ENCODE results near the gene KCNA4. TPM values are rescaled to one million over a fixed set of nuclear protein-coding genes. Genes with fewer than 3 reads are reported as not detected.

Gene KCNA4
- total and polyA plus RNA-seq, 4 donors, result 0.07 to 2.9 (median 0.38) TPM

DNA sequence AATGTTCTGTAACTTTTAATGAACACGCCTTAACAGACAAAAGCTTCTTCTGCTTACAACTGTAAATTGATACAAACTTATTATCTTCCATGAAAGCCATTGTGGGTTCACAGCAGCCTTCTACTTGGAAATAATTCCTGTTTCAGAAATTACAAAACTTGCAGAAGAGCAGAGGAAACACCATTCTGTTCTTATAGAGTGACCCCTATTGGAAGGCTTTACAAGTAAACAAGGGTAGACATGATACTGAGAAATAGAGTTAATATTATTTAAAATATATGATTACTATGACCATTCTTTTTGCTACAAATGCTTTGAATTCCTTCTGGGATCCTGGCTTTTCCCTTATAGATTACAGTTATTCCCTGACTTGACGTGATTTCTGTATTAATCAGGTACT, 32.4 kb upstream of the KCNA4 start:
- peaks cover 0 to 3% (median 0%) of the 10 kb centered on the region in 4 donors for H3K9me3 ChIP-seq (ENCODE audit: control insufficient read depth in 4 of 4, insufficient read depth in 3 of 4, low read length in 3 of 4)
- DNase-seq, result peak in 1 of 3 donors; percentile 32
- no peak for TF ChIP-seq CTCF (IDR thresholded peaks at IDR 0.05; ENCODE audit: control extremely low read depth, extremely low read depth)
- H3K9ac ChIP-seq (ENCODE audit: insufficient read depth in 1 of 2, low read length in 2 of 2), result no peak overlapping the region
- H3K27ac ChIP-seq (ENCODE audit: low read depth in 1 of 2, low read length in 1 of 2), result no peak overlapping the region
- H3K4me3 ChIP-seq, result no peak overlapping the region
- WGBS, 2 donors, result 31 to 35% methylated on average over 2 of the region's 2 CpGs
- no peaks in the 10 kb centered on the region for H3K27me3 ChIP-seq (ENCODE audit: control insufficient read depth in 3 of 3, insufficient read depth in 3 of 3, low read length in 2 of 3)
- no peaks in the 10 kb centered on the region for H3K36me3 ChIP-seq (ENCODE audit: control insufficient read depth in 4 of 4, insufficient read depth in 4 of 4, low read length in 4 of 4)
- H3K4me1 ChIP-seq (ENCODE audit: control insufficient read depth in 5 of 5, insufficient read depth in 5 of 5, low read length in 5 of 5), result peaks cover 0 to 3% (median 0%) of the 10 kb centered on the region in 5 donors
- no peak for ATAC-seq (ENCODE audit: insufficient read depth, low FRiP score)

DNA sequence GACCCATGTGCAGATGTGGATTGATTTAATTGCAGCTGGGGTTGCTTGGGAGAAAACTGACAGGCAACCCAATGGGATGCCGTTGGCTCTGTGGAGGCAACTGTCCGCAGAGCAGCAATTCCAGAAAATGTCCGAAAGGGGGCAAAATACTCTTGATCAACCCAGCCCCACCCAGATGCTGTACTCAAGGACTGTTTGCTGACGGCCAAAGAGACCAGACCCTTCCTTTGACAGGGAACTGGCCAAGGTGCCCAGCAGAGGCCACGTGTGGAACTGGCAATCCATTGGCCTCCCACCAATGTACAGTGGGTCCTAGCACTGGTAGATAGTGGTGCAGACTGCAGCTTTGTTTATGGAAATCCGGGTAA, 29.7 kb upstream of the KCNA4 start:
- Histone ChIP-seq H3K9ac (ENCODE audit: insufficient read depth in 1 of 2, low read length in 2 of 2) (no peak overlapping the region), H3K4me1 (ENCODE audit: control insufficient read depth in 5 of 5, insufficient read depth in 5 of 5, low read length in 5 of 5) (peaks cover 0 to 3% (median 0%) of the 10 kb centered on the region in 5 donors), H3K4me3 (no peak overlapping the region), H3K9me3 (ENCODE audit: control insufficient read depth in 4 of 4, insufficient read depth in 3 of 4, low read length in 3 of 4) (peaks cover 0 to 3% (median 0%) of the 10 kb centered on the region in 4 donors), H3K27me3 (ENCODE audit: control insufficient read depth in 3 of 3, insufficient read depth in 3 of 3, low read length in 2 of 3) (no peaks in the 10 kb centered on the region), H3K27ac (ENCODE audit: low read depth in 1 of 2, low read length in 1 of 2) (no peak overlapping the region), H3K36me3 (ENCODE audit: control insufficient read depth in 4 of 4, insufficient read depth in 4 of 4, low read length in 4 of 4) (no peaks in the 10 kb centered on the region)
- no peak for ATAC-seq (ENCODE audit: insufficient read depth, low FRiP score)
- DNase-seq, result no peak
- WGBS, 2 donors, result 44 to 54% methylated on average over 6 of the region's 6 CpGs
- TF ChIP-seq CTCF (IDR thresholded peaks at IDR 0.05; ENCODE audit: control extremely low read depth, extremely low read depth), result no peak

- TF ChIP-seq CTCF (IDR thresholded peaks at IDR 0.05; ENCODE audit: control extremely low read depth, extremely low read depth), result no peak
- ATAC-seq (ENCODE audit: insufficient read depth, low FRiP score) (no peak), DNase-seq (peak; percentile 45 to 65 (median 58))
- Histone ChIP-seq H3K9me3 (ENCODE audit: control insufficient read depth in 4 of 4, insufficient read depth in 3 of 4, low read length in 3 of 4) (peaks cover 0 to 3% (median 0%) of the 10 kb centered on the region in 4 donors), H3K9ac (ENCODE audit: insufficient read depth in 1 of 2, low read length in 2 of 2) (no peak overlapping the region), H3K4me3 (no peak overlapping the region), H3K4me1 (ENCODE audit: control insufficient read depth in 5 of 5, insufficient read depth in 5 of 5, low read length in 5 of 5) (peaks cover 0 to 3% (median 0%) of the 10 kb centered on the region in 5 donors), H3K36me3 (ENCODE audit: control insufficient read depth in 4 of 4, insufficient read depth in 4 of 4, low read length in 4 of 4) (no peaks in the 10 kb centered on the region), H3K27me3 (ENCODE audit: control insufficient read depth in 3 of 3, insufficient read depth in 3 of 3, low read length in 2 of 3) (no peaks in the 10 kb centered on the region), H3K27ac (ENCODE audit: low read depth in 1 of 2, low read length in 1 of 2) (no peak overlapping the region)
- 65 to 67% methylated on average over 7 of the region's 7 CpGs for WGBS, 2 donors
Measured at GRCh38 chr11:30045921-30046577, 29.2 kb upstream of the KCNA4 start.

DNA sequence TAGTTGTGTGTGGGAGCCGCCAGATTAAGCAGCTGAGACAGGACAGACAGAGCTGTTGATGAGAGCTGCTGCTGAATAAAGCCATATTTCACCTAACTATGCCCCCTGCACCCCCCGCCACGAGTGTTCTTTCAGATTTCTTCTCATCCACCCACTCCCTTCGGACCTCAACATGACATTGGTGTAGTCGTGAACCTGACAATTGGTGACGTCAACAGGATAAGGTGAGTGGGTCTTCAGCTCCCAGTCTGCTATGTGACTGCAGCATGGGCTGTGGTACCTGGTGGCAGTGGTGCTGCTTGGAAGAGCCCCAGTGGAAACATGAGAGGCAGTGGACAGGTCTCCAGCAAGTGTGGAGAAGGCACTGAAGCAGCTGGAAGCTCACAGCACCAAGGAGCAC, 28.3 kb upstream of the KCNA4 start:
- WGBS, 2 donors, result 78 to 81% methylated on average over 6 of the region's 6 CpGs
- no peak for TF ChIP-seq CTCF (IDR thresholded peaks at IDR 0.05; ENCODE audit: control extremely low read depth, extremely low read depth)
- ATAC-seq (ENCODE audit: insufficient read depth, low FRiP score) (no peak), DNase-seq (no peak)
- Histone ChIP-seq H3K9me3 (ENCODE audit: control insufficient read depth in 4 of 4, insufficient read depth in 3 of 4, low read length in 3 of 4) (peaks cover 0 to 3% (median 0%) of the 10 kb centered on the region in 4 donors), H3K4me3 (no peak overlapping the region), H3K4me1 (ENCODE audit: control insufficient read depth in 5 of 5, insufficient read depth in 5 of 5, low read length in 5 of 5) (peaks cover 0 to 3% (median 0%) of the 10 kb centered on the region in 5 donors), H3K27ac (ENCODE audit: low read depth in 1 of 2, low read length in 1 of 2) (no peak overlapping the region), H3K9ac (ENCODE audit: insufficient read depth in 1 of 2, low read length in 2 of 2) (no peak overlapping the region), H3K36me3 (ENCODE audit: control insufficient read depth in 4 of 4, insufficient read depth in 4 of 4, low read length in 4 of 4) (no peaks in the 10 kb centered on the region), H3K27me3 (ENCODE audit: control insufficient read depth in 3 of 3, insufficient read depth in 3 of 3, low read length in 2 of 3) (no peaks in the 10 kb centered on the region)

All from lung (tissue), 12 donors.